T-helper 17 cell (primary cell): ENCODE measurements around the gene ARMH4. TPM values are rescaled to one million over a fixed set of nuclear protein-coding genes. Genes with fewer than 3 reads are reported as not detected.
"Not testable (repeated sequence)": the region's sequence is repeated elsewhere in the genome, so short reads cannot be mapped to it uniquely, and the experiment has no call there.

Source experiments
- ATAC-seq: fragments of 150-1000 bp; cut with Tn5 transposase; 2 replicates; pipeline ENCODE4 v1.10.0; 2021; ENCODE audit warnings: mild to moderate bottlenecking, moderate library complexity
- DNase-seq, 3 donors: peaks; one replicate each; pipeline versions ENCODE4 v3.0.0 to v3.0.0-alpha.2; 2020 to 2021
- H3K9me3 ChIP-seq: one replicate; pipeline ENCODE4 v1.7.0; 2013; ENCODE audit warnings: low read length, mild to moderate bottlenecking; ENCODE audit not compliant: control insufficient read depth, poor library complexity, severe bottlenecking
- H3K27ac Mint-ChIP-seq: one replicate; pipeline ENCODE4 v1.8.0; 2022; ENCODE audit warnings: mild to moderate bottlenecking, moderate library complexity, mixed read lengths
- H3K27me3 Mint-ChIP-seq: one replicate; pipeline ENCODE4 v1.8.0; 2022; ENCODE audit warnings: mixed read lengths
- H3K36me3 Mint-ChIP-seq: one replicate; pipeline ENCODE4 v1.8.0; 2022; ENCODE audit warnings: low read depth, mixed read lengths
- H3K4me1 Mint-ChIP-seq: one replicate; pipeline ENCODE4 v1.8.0; 2022; ENCODE audit warnings: mild to moderate bottlenecking, mixed read lengths
- H3K4me3 Mint-ChIP-seq: one replicate; pipeline ENCODE4 v1.8.0; 2022; ENCODE audit warnings: mild to moderate bottlenecking, moderate library complexity, mixed read lengths
- total RNA-seq, 4 donors: library from RNA in 2 of 4; stranded (reverse) in 2 of 4; gene quantifications; one replicate each; pipeline ENCODE4 v1.2.3 and lab custom pipeline; 2022 to 2026

Gene ARMH4
- total RNA-seq, 2 donors from 2014 or later: not detected

DNA sequence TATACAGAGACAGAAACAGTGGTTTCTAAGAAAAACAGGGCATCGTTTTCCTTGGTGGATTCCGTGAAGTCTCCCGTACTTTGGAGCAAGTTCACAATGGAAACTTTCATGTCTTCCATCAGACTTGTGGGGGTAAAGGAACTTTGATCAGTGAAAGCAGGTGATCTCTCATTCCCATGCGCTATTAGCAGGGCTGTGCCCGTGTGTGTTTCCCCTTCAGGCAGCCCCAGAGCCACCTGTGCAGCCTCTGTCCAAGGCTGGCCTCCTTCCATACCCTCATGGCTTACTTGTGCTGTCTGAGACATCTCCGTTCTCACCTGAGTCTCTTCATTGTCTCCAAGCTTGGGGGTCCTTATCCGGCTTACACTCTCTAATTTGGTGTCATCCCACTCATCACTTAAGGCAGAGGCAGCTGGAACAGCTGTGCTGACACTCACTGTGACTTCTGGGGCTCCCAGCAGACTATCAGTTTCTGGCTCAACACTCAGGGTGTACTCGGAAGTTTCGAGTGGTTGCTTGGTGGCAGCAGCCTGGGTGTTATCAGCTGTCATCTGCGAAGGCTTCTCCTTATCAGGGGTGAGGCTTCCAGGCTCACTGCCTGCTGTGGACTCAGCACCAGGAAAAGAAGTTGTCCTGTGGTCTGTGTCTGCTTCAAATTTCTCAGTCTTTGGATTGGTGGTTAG is 13.8 kb downstream of the ARMH4 start:
- DNase-seq: no peak
- Mint-ChIP-seq H3K27me3 (peaks cover 19% of the 10 kb centered on the region), H3K4me3 (no peak overlapping the region), H3K4me1 (no peaks in the 10 kb centered on the region), H3K27ac (no peak overlapping the region), H3K36me3 (no peaks in the 10 kb centered on the region)
- H3K9me3 ChIP-seq: no peaks in the 10 kb centered on the region
- no peak for ATAC-seq

DNA sequence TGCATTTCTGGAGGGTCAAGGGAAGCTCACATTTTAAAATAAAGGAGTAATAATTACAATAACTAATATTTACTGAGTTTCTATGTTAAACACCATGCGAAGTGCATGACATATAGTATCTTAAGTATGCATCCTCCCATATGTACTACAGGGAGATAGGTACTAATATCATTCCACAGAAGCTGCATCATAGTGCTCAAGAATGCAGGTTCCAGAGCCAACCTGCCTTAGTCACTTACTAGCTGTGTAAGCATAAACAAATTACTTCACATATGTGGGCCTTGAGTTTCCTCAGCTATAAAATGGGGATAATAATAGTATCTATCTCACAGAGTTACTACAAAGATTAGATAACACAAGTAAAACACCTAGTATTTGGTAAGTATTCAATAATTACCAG is 18.3 kb downstream of the ARMH4 start:
- H3K9me3 ChIP-seq: no peaks in the 10 kb centered on the region
- no peak for ATAC-seq
- DNase-seq: no peak
- Mint-ChIP-seq H3K4me1 (no peaks in the 10 kb centered on the region), H3K4me3 (no peak overlapping the region), H3K27me3 (peaks cover 25% of the 10 kb centered on the region), H3K27ac (no peak overlapping the region), H3K36me3 (no peaks in the 10 kb centered on the region)

- Mint-ChIP-seq H3K4me1 (no peaks in the 10 kb centered on the region), H3K36me3 (no peaks in the 10 kb centered on the region), H3K4me3 (no peak overlapping the region), H3K27me3 (peaks cover 29% of the 10 kb centered on the region), H3K27ac (no peak overlapping the region)
- ATAC-seq (no peak), DNase-seq (no peak)
- no peaks in the 10 kb centered on the region for H3K9me3 ChIP-seq
These were observed 20.6 kb downstream of the ARMH4 start for GRCh38 chr14:58131386-58131785.

GRCh38 chr14:58130116-58130782 is 21.8 kb downstream of the ARMH4 start:
- DNase-seq (no peak), ATAC-seq (no peak)
- H3K4me3 Mint-ChIP-seq: no peak overlapping the region
- no peaks in the 10 kb centered on the region for H3K4me1 Mint-ChIP-seq
- H3K27ac Mint-ChIP-seq: no peak overlapping the region
- H3K9me3 ChIP-seq: no peaks in the 10 kb centered on the region
- no peaks in the 10 kb centered on the region for H3K36me3 Mint-ChIP-seq
- peaks cover 29% of the 10 kb centered on the region for H3K27me3 Mint-ChIP-seq

GRCh38 chr14:58129208-58129607 is 22.8 kb downstream of the ARMH4 start:
- no peak for ATAC-seq
- no peaks in the 10 kb centered on the region for H3K9me3 ChIP-seq
- no peak overlapping the region for H3K27ac Mint-ChIP-seq
- no peak overlapping the region for H3K4me3 Mint-ChIP-seq
- no peaks in the 10 kb centered on the region for H3K36me3 Mint-ChIP-seq
- H3K27me3 Mint-ChIP-seq: peaks cover 29% of the 10 kb centered on the region
- no peak for DNase-seq
- no peaks in the 10 kb centered on the region for H3K4me1 Mint-ChIP-seq

DNA sequence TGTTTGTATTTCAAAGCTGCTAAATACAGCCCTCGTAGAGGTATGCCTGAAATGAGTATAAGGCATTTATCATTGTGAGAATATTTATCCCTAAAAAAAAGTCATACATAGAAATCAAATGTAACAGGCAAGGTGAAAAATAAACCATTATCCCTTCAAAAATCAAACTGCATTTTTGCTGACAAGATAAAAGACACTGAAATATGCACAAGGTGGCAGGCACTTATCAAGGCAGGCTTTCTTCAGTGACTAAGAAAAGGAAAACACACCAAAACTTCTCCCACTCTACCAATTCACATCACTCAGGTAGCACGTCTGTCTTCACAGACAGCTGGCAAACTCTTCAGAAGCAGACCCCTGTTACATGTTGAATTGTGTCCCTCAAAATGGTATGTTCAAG is 23.6 kb downstream of the ARMH4 start:
- Mint-ChIP-seq H3K4me3 (peak overlapping the region; percentile 3), H3K27me3 (peaks cover 29% of the 10 kb centered on the region), H3K36me3 (no peaks in the 10 kb centered on the region), H3K4me1 (no peaks in the 10 kb centered on the region), H3K27ac (no peak overlapping the region)
- H3K9me3 ChIP-seq: no peaks in the 10 kb centered on the region
- DNase-seq (no peak), ATAC-seq (no peak)

DNA sequence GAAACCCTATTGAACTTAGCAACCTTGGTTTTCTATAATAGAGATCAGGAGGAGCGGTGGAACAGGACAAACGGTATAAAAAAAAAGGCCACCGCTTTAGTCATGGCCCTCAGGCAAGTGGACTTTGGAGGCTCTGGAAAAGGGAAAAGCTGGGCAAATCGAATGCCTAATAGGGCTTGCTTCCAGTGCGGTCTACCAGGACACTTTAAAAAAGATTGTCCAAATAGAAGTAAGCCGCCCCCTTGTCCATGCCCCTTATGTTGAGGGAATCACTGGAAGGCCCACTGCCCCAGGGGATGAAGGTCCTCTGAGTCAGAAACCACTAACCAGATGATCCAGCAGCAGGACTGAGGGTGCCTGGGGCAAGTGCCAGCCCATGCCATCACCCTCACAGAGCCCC is 29.5 kb downstream of the ARMH4 start:
- H3K4me1 Mint-ChIP-seq, H3K36me3 Mint-ChIP-seq, DNase-seq, H3K27ac Mint-ChIP-seq, ATAC-seq, H3K9me3 ChIP-seq, H3K4me3 Mint-ChIP-seq: not testable (repeated sequence)
- H3K27me3 Mint-ChIP-seq: peaks cover 34% of the 10 kb centered on the region

- H3K36me3 Mint-ChIP-seq: no peaks in the 10 kb centered on the region
- no peaks in the 10 kb centered on the region for H3K9me3 ChIP-seq
- no peak overlapping the region for H3K4me3 Mint-ChIP-seq
- H3K27ac Mint-ChIP-seq: no peak overlapping the region
- DNase-seq: no peak
- H3K27me3 Mint-ChIP-seq: peaks cover 37% of the 10 kb centered on the region
- no peak for ATAC-seq
- H3K4me1 Mint-ChIP-seq: no peaks in the 10 kb centered on the region
These were observed 30.4 kb downstream of the ARMH4 start for GRCh38 chr14:58121530-58122186.

DNA sequence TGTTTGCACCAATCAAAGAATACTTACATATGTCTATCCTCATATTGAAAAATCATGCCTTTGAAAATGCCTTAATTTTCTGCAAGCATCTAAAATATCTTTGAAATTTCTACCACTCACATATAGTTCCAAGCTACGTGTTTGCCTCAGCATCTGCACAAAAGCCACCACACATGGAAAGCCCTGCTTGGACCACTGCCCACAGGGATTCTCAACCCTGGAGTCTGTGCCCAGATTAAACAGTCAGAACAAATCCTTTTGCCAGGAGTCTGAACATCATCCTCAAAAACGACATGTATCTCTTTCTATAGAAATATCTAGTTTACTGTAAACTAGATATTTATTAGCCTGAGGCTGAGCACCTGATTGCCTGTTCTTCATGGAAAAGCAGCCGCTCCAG is 32.6 kb downstream of the ARMH4 start:
- no peak overlapping the region for H3K27ac Mint-ChIP-seq
- peaks cover 39% of the 10 kb centered on the region for H3K27me3 Mint-ChIP-seq
- ATAC-seq (no peak), DNase-seq (no peak)
- H3K4me1 Mint-ChIP-seq: no peaks in the 10 kb centered on the region
- H3K9me3 ChIP-seq: no peaks in the 10 kb centered on the region
- H3K4me3 Mint-ChIP-seq: no peak overlapping the region
- H3K36me3 Mint-ChIP-seq: no peaks in the 10 kb centered on the region

GRCh38 chr14:58118097-58118815 is 33.8 kb downstream of the ARMH4 start:
- Mint-ChIP-seq H3K27ac (no peak overlapping the region), H3K4me3 (no peak overlapping the region), H3K36me3 (no peaks in the 10 kb centered on the region), H3K27me3 (peaks cover 48% of the 10 kb centered on the region), H3K4me1 (no peaks in the 10 kb centered on the region)
- H3K9me3 ChIP-seq: no peaks in the 10 kb centered on the region
- ATAC-seq (no peak), DNase-seq (no peak)

- H3K4me1 Mint-ChIP-seq: peaks cover 2% of the 10 kb centered on the region
- no peaks in the 10 kb centered on the region for H3K36me3 Mint-ChIP-seq
- peaks cover 57% of the 10 kb centered on the region for H3K27me3 Mint-ChIP-seq
- ATAC-seq: no peak
- H3K4me3 Mint-ChIP-seq: no peak overlapping the region
- no peaks in the 10 kb centered on the region for H3K9me3 ChIP-seq
- peak overlapping the region; percentile 49 for H3K27ac Mint-ChIP-seq
- DNase-seq: no peak
These were observed 42.3 kb downstream of the ARMH4 start for GRCh38 chr14:58109744-58110143.

DNA sequence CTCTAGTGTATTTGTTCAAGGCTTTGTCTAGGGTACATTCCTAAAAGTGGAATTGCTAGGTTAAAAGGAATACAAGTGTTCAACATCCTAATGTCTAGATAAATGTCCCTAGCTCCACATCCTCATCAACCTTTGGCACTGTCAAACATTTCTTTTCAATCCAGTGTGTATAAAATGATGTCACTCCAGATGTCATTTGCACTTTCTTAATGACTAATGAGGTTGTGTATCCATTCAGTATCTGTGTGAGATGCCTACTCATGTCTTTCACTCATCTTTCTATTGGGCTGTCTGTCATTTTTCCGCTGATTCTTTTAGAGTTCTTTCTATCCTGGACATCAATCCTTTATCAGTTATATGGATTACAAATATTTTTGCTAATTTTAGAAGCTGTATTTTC is 43.3 kb downstream of the ARMH4 start:
- Mint-ChIP-seq H3K4me3 (no peak overlapping the region), H3K36me3 (no peaks in the 10 kb centered on the region), H3K27ac (no peak overlapping the region), H3K4me1 (peaks cover 2% of the 10 kb centered on the region), H3K27me3 (peaks cover 56% of the 10 kb centered on the region)
- no peak for DNase-seq
- ATAC-seq: no peak
- H3K9me3 ChIP-seq: no peaks in the 10 kb centered on the region

GRCh38 chr14:58107947-58108552 is 44.0 kb downstream of the ARMH4 start:
- ATAC-seq: no peak
- H3K9me3 ChIP-seq: no peaks in the 10 kb centered on the region
- Mint-ChIP-seq H3K4me1 (peaks cover 2% of the 10 kb centered on the region), H3K4me3 (no peak overlapping the region), H3K27ac (no peak overlapping the region), H3K36me3 (no peaks in the 10 kb centered on the region), H3K27me3 (peaks cover 53% of the 10 kb centered on the region)
- DNase-seq: peak in 1 of 3 donors; percentile 13
